ENCODE data around the gene NKTR.

The NKTR gene

GRCh38 chr3:42651248-42652091, 51.0 kb downstream of the NKTR start:
- DNase-seq = no peak

DNA sequence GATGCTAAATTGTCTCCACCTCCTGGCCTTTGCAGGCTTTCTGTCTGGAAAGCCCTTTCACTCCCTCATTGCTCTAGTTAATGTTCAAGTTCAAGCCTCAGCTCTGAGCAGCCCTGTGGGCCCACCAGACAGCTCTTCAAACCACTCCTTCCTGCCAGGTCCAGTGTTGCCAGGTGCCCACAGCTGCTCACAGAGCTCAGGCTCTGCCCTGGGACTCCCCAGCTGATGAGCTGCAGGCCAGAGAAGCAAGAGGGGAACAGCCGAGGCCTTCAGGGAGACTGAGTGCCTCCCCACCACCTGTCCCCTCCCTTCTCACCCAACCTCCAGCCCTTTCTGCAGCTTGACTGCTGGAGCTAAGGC, 51.7 kb downstream of the NKTR start:
- DNase-seq = no peak

- DNase-seq = no peak
Observed at GRCh38 chr3:42652611-42653302, 52.3 kb downstream of the NKTR start.

- no peak for DNase-seq
Observed at GRCh38 chr3:42653303-42653559, 52.7 kb downstream of the NKTR start.

DNA sequence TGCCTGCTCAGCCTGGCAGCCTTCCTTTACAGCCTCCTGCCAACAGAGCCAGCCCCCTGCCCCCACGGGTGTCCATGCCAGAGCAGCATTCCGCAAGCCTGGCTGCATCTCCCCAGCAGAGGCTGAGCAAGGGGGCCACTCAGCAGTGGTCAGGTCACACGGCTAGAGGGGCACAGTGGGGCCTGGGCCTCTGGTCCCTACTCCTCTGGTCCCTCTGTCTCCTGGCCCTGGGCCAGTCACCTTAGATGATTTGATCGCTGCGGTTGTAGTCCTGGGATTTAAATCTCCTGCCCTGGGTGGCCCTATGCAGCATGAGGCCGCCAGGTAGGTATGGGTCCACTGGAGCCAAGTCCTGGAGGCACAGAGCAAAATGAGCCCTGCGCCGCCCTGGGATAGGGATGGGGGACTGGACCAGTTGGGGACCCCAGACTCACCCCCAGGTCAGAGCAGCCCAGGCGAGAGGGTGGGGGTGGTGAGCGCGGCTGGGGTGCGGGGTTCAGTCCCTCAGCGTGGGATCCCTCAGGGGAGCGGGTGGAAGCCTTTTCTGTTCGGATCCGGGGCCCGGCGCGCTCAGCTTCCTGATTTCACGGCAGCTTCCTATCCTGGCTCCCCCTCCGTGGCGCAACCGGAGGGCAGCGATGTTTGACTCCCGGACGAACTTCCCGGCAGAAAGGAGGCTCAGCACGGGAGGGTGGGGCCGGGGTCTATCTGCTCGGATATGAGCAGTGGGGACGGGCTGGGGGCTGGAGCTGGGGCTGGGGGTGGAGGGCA, 53.3 kb downstream of the NKTR start, which contains the start of gene ZBTB47:
Gene ZBTB47, plus strand, starts transcription at position 138 of the 771 bp plus-strand sequence. CDS start 4,659 bp downstream, outside the sequence.
- DNase-seq = no peak

GRCh38 chr3:42654331-42655201, 54.1 kb downstream of the NKTR start:
- no peak for DNase-seq

DNA sequence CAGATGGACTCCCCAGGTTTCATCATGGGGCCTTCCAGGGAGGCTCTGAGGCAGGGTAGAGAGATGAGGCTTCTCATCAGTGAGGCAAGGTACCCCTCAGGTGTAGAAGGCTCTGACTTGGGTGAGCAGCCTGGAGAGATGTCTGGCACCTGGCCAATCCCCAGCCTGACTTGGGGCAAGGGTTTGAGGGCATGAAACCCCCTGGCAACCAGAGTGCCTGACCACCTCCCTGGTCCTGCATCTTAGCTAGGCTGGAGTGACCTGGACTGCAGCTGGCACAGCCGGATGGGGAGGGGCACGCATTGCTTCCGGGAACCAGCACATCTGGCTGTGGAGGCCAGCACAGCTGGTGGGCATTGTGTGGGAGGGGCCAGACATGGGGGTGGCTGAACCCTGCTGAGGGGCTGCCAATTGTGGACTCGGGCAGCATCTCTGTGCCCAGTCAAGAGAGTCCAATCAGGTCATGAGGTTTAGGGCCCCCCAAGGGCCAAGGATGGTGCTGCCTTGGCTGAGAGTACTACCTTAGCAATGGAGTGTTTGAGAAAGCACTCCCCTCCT, 54.9 kb downstream of the NKTR start:
- DNase-seq = no peak

- DNase-seq = no peak
Observed at GRCh38 chr3:42655980-42656679, 55.6 kb downstream of the NKTR start.

DNA sequence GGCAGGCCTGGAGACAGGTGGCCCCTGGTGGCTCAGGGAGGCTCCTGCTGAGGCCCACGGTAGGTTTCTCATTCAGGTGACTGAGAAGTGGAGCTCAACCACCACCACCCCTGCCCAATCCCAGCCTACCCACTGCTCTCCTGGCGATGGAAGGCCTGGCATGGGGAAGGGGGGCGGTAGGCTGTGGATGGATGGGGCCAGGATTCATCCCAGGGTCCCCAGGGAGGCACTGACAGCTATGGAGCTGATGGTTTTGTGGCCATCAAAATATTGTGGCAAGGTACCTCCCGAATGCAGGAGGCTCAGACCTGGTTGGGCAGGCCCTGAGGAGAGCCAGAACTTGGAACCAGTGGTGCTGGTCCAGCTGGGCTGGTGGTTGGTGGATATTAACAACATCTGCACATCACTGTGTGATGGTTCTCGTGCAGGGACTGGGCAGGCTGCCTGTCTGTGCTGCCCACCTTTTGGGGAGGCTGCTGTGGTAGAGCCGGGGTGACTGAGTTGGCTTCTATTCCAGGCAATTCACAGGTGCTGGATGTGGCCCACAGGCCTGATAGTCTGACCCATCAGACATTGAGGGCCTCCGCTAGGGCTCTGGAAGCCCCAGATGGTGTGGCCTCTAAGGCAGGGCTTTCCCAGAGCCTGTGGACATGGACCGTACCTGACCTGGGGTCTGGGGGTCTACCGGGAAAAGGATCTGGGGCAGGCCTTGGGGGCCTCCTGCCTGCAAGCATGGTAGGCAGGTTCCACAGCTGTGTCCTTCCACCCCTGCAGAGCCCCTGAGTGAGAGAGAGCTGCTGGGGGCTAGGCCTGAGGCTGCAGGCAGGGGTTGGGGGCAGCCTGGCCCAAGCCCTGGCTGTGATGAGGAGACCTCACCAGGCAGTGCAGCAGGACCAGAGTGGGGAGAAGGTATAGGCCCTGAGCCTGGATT, 56.5 kb downstream of the NKTR start:
- DNase-seq = no peak

DNA sequence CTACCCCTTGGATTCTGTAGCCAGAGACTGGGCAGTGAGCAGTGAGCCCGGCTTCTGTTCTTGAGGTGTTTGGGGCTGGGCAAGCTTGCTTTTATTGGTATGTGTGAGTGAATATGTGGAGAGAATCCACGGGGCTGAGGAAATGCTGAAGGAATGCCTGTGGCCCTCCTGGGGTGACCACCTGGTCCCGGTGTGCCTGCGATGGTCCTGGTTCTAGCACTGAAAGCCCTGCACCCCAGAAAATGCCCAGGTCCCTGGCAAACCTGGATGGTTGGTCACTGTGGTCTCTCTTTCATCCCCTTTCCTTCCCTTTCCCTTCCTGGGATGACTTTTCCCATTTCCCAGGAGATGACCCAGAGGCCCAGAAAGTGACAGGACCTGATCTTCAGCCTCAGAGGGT, 57.2 kb downstream of the NKTR start:
- DNase-seq = no peak

DNA sequence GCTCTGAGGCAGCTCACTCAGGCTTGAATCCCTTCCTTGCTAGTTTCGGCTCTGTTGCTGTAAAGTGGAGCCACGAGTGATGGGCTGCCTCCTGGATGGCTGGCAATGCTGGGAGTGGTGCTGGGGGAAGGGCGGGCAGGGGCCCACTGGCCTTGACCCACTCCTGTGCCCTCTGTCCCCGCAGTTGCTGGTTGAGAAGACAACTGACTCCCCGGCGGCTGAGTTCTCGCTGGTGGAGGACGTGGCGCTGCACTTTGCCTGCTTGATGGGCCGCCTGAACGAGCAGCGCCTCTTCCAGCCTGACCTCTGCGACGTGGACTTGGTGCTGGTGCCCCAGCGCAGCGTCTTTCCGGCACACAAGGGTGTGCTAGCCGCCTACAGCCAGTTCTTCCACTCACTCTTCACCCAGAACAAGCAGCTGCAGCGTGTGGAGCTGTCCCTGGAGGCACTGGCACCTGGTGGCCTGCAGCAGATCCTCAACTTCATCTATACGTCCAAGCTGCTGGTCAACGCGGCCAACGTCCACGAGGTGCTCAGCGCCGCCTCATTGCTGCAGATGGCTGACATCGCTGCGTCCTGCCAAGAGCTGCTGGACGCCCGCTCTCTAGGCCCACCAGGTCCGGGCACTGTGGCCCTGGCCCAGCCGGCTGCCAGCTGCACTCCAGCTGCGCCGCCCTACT, 57.7 kb downstream of the NKTR start:
- DNase-seq = no peak

- no peak for DNase-seq
Observed at GRCh38 chr3:42658771-42659390, 58.4 kb downstream of the NKTR start.

- DNase-seq = no peak
Observed at GRCh38 chr3:42659451-42660130, 59.1 kb downstream of the NKTR start.

DNA sequence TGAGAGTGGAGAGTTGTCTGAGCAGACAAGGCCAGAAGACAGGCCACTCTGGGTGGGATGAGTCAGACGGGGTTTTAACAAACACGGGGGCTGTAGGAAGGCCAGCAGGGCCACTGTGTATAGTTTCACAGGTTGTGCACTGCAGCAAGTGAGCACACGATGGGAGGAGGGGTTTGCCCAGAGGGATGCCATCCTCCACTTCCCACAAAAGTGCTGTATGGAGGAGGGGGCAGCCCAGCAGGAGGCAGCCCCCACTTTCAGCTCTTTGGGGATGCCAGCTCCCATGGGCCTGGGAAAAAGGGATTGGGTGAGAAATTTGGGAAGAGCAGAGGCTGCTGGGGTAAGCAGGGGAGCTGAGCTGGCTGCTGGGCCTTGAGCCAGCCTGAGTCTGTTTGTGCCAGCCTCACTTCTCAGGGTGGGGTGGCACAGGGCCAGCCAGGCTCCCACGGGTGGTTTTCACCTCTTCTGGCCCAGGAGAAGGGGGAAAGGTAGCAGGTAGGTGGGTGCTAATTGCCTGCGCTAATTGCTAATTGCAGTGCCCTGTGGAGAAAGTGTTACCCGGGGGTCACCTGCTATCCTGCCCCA, 59.7 kb downstream of the NKTR start:
- no peak for DNase-seq

DNA sequence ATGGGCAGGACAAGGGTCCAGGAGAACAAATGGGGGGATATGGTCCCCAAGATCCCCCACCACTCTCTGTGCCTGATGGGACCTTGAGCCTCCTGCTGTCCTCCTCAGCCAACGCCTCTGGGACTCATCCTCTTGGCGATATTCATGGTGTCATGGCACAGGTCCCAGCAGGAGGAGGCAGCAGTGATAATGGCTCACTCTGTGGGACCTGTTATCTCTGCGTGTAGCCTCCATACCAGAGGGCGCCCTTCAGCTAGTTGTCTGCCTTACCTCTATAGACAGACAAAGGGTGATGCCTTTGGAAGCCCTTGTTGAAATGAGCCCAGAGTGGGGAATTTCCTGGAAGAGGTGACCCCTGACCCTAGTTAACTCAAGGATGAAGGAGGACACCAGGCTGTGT, 60.4 kb downstream of the NKTR start:
- DNase-seq = no peak

DNA sequence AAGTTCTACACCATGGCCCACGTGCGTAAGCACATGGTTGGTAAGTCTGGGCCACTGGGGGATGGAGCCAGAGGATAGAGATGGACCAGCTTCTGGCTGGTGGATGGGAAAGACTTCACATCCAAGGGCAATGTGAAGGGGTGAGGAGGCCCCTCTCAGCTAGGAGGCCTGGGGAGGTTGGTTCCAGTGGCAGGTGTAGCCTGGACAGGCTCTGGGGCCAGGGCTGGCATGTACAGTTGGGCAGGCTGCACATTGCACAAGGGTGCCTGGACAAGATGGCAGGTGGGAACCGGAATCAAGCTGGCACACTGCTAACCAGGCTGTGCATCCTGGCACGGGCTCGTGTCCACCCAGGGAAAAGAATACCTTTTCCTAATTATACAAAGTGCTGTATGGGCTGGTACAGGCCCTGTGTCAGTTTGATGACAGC, 61.1 kb downstream of the NKTR start:
- DNase-seq = no peak

DNA sequence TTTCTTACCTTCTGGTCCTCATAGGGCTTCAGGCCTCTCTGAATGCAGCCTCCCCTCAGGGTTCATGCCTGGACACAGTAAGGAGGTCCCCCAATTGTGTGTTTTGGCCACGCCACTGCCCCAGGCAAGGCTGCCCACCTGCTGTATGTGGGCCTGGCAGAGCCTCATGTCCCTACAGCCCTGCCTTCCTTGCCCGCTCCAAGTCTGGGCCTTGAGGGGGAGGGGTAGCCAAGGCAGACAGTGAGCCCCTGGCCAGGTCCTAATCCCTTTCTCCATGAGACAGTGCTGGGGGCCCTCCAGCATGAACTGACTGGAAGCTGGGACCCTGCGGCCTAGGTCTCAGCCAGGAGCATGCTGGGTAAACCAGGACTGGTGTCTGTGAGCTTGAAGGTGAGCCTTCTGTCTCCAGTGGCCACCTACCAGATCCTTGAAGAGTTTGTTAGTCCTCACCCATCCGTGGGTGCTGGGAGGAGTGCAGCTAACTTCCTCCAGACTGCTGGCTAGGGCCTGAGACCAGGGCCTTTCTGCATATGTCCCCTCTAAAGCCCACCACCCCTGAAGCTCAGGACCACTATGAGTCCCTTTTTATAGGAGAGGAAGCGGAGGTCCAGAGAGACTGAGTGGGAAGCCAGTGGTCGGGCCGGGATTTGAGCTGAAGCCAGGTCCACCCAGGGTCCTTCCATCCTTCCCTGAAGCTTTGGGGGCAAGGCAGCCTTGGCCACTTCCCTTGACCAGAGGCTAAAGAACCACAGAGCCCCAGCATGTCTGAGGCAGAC, 61.7 kb downstream of the NKTR start:
- no peak for DNase-seq
